HepG2 (cell line): Measurements from ENCODE around the gene DLG4. TPM values are rescaled to one million over a fixed set of nuclear protein-coding genes. Genes with fewer than 3 reads are reported as not detected.

Source experiments
- ATAC-seq: fragments of 200-7000 bp; cut with Tn5 transposase; 3 replicates; pipeline ENCODE4 v1.9.1; 2020; ENCODE audit warnings: mild to moderate bottlenecking, moderate library complexity
- BruUV-seq: library from RNA; stranded (reverse); fragments of 400-500 nt; replicated peaks from 2 replicates; lab custom pipeline; 2021; lab: Mats Ljungman, UMichigan
- CTCF ChIA-PET: fragments of 300-600 bp; formaldehyde crosslinking; extraction: SDS; loops from one replicate; lab custom pipeline; 2021; ENCODE audit warnings: low total read pairs, inconsistent platforms, low intra/inter-chr PET ratio; lab: Yijun Ruan, JAX
- POLR2A ChIA-PET: fragments of 350-600 bp; sonication (Branson Sonifier 250); formaldehyde crosslinking; loops from one replicate; lab custom pipeline; 2020; ENCODE audit warnings: antibody characterized with exemption, inconsistent platforms; lab: Yijun Ruan, JAX
- DNase-seq: peaks from one replicate; pipeline ENCODE4 v3.0.0-alpha.2; 2015; ENCODE audit warnings: low spot score
- FAIRE-seq: peaks from 3 replicates; lab custom pipeline; 2011; peaks lifted over from hg19 to GRCh38; lab: Jason Lieb, UNC
- H2AFZ ChIP-seq: one replicate; pipeline ENCODE4 v1.6.1; 2011; ENCODE audit warnings: low read length, inconsistent platforms
- H3K27ac ChIP-seq: fragments of 300-600 bp; 3 replicates; pipeline ENCODE4 v1.8.0; 2011; ENCODE audit warnings: mixed run types, mild to moderate bottlenecking, mixed read lengths, low read length, inconsistent platforms; ENCODE audit not compliant: insufficient read depth; ENCODE audit errors: extremely low read length
- H3K27me3 ChIP-seq, 2 experiments: fragments of 200-600 bp in 1 of 2; 2 replicates in 1 of 2; 3 replicates in 1 of 2; pipeline versions ENCODE4 v1.6.0 to v1.8.0; 2011; ENCODE audit warnings: low read length in 2 of 2, mild to moderate bottlenecking in 2 of 2, moderate library complexity in 2 of 2, inconsistent platforms in 1 of 2; ENCODE audit not compliant: insufficient read depth in 2 of 2, control insufficient read depth in 1 of 2
- H3K36me3 ChIP-seq, 2 experiments: fragments of 200-600 bp in 1 of 2; replicated peaks in 1 of 2; 2 replicates in 1 of 2; 3 replicates in 1 of 2; pipeline versions ENCODE4 v1.5.1 to v1.8.0; 2011; ENCODE audit warnings: low read length in 2 of 2, inconsistent platforms in 1 of 2; ENCODE audit not compliant: insufficient read depth in 2 of 2, control insufficient read depth in 1 of 2
- H3K4me1 ChIP-seq: 2 replicates; pipeline ENCODE4 v1.5.1; 2012; ENCODE audit warnings: low read length, inconsistent platforms; ENCODE audit not compliant: insufficient read depth
- H3K4me2 ChIP-seq: 2 replicates; pipeline ENCODE4 v1.6.0; 2011; ENCODE audit warnings: low read depth, low read length, inconsistent platforms
- H3K4me3 ChIP-seq, 3 experiments: fragments of 200-600 bp in 1 of 3; sonication (generic), shearing (Covaris generic) in 1 of 3; replicated peaks in 1 of 3; 2 replicates each; pipeline ENCODE4 v1.5.1; 2011 to 2016; ENCODE audit warnings: low read length in 3 of 3, inconsistent platforms in 2 of 3, low read depth in 2 of 3, mild to moderate bottlenecking in 2 of 3, control low read depth in 1 of 3, mixed read lengths in 1 of 3; ENCODE audit not compliant: insufficient read depth in 1 of 3
- H3K79me2 ChIP-seq: one replicate; pipeline ENCODE4 v1.6.1; 2011; ENCODE audit warnings: low read length, inconsistent platforms; ENCODE audit not compliant: insufficient read depth
- H3K9ac ChIP-seq: 2 replicates; pipeline ENCODE4 v1.6.0; 2011; ENCODE audit warnings: mild to moderate bottlenecking, low read depth, low read length, inconsistent platforms; ENCODE audit not compliant: insufficient read depth
- H3K9me3 ChIP-seq: 2 replicates; pipeline ENCODE4 v1.5.1; 2012; ENCODE audit warnings: mild to moderate bottlenecking, low read length
- H4K20me1 ChIP-seq: 2 replicates; pipeline ENCODE4 v1.6.0; 2011; ENCODE audit warnings: inconsistent platforms, mild to moderate bottlenecking, low read length, moderate library complexity; ENCODE audit not compliant: insufficient read depth
- E2F2 ChIP-seq: sonication (generic); formaldehyde crosslinking; IDR thresholded peaks from 2 replicates; pipeline ENCODE4 v1.4.0; 2020; ENCODE audit warnings: missing genetic modification reagents, borderline replicate concordance
- ETV5 ChIP-seq: IDR thresholded peaks from 2 replicates; pipeline ENCODE4 v1.6.1; 2018; ENCODE audit warnings: missing biosample characterization, missing genetic modification reagents, inconsistent platforms, borderline replicate concordance
- GABPB1 ChIP-seq: IDR thresholded peaks from 2 replicates; pipeline ENCODE4 v1.6.1; 2016; ENCODE audit warnings: mild to moderate bottlenecking, missing genetic modification reagents, moderate library complexity, missing compliant biosample characterization
- GZF1 ChIP-seq: sonication (generic); formaldehyde crosslinking; IDR thresholded peaks from 2 replicates; pipeline ENCODE4 v1.5.1; 2020; ENCODE audit warnings: mild to moderate bottlenecking, missing genetic modification reagents
- KLF12 ChIP-seq: sonication (generic); formaldehyde crosslinking; IDR thresholded peaks from 2 replicates; pipeline ENCODE4 v1.4.0; 2020; ENCODE audit warnings: missing genetic modification reagents, borderline replicate concordance
- PCBP1 ChIP-seq: fragments of 200-400 bp; formaldehyde crosslinking; IDR thresholded peaks from 2 replicates; pipeline ENCODE4 v1.6.1; 2017; ENCODE audit warnings: mild to moderate bottlenecking, low read depth, low read length, borderline replicate concordance
- RAD21 ChIP-seq: fragments of 450-650 bp; formaldehyde crosslinking; IDR thresholded peaks from 2 replicates; pipeline ENCODE4 v1.5.0; 2020; ENCODE audit warnings: mild to moderate bottlenecking
- RBM39 ChIP-seq: fragments of 200-400 bp; formaldehyde crosslinking; IDR thresholded peaks from one replicate; pipeline ENCODE4 v1.6.1; 2018; ENCODE audit warnings: antibody characterized with exemption, mild to moderate bottlenecking, low read depth, low read length; ENCODE audit not compliant: poor library complexity, severe bottlenecking
- SNRNP70 ChIP-seq: fragments of 200-400 bp; formaldehyde crosslinking; IDR thresholded peaks from 2 replicates; pipeline ENCODE4 v1.6.1; 2017; ENCODE audit warnings: mild to moderate bottlenecking, low read depth, low read length, moderate library complexity
- ZFP90 ChIP-seq: sonication (generic); formaldehyde crosslinking; IDR thresholded peaks from 2 replicates; pipeline ENCODE4 v1.8.0; 2022; ENCODE audit warnings: missing genetic modification reagents, mild to moderate bottlenecking, inconsistent platforms, borderline replicate concordance
- ZNF674 ChIP-seq: sonication (generic); formaldehyde crosslinking; IDR thresholded peaks from 2 replicates; pipeline ENCODE4 v1.5.0; 2020; ENCODE audit warnings: low read depth, mild to moderate bottlenecking, missing genetic modification reagents
- ZNF879 ChIP-seq: sonication (generic); formaldehyde crosslinking; IDR thresholded peaks from 2 replicates; pipeline ENCODE4 v1.8.1; 2023; ENCODE audit warnings: missing genetic modification reagents
- WGBS: methylation state at CpG from one replicate; pipeline ENCODE4 v1.1.6; 2017; ENCODE audit warnings: low lambda C conversion rate; 5-methylcytosine and 5-hydroxymethylcytosine counted together
- in situ Hi-C: cut with HindIII; loops from 2 replicates; pipeline ENCODE4 v1.10.0; 2017; ENCODE audit warnings: low pct_unique_long_range_greater_than_20kb; ENCODE audit not compliant: extremely low pct_ligation_motif_present
- intact Hi-C: fragments of 100-400 bp; cut with micrococcal nuclease; formaldehyde crosslinking; loops from one replicate; pipeline ENCODE4 v1.10.0; 2022; ENCODE audit not compliant: unreplicated experiment
- polyA plus RNA-seq, 8 experiments: library from polyadenylated mRNA; depleted of rRNA in 3 of 8; stranded (reverse) in 7 of 8; unstranded in 1 of 8; fragments of >200 nt; fragmentation: Illumina TruSeq in 4 of 8; extraction: Trizol in 4 of 8; gene quantifications; 2 replicates each; pipeline versions ENCODE4 v1.2.1 to v1.2.3, GENCODE V29; 2011 to 2016; ENCODE audit warnings: low read depth in 4 of 8, missing spikeins in 1 of 8, mixed read lengths in 1 of 8; ENCODE audit not compliant: insufficient read depth in 1 of 8
- total RNA-seq, 5 experiments: library from RNA; depleted of rRNA; stranded (reverse); fragments of >200 nt; fragmentation: Illumina TruSeq; extraction: Trizol; gene quantifications; 2 replicates each; pipeline ENCODE4 v1.2.3, GENCODE V29; 2016; ENCODE audit warnings: low read depth in 1 of 5
- TF ChIP-seq, protein P1 (sequence below): sonication (generic); formaldehyde crosslinking; IDR thresholded peaks from 2 replicates; pipeline ENCODE4 v1.4.0; 2020; ENCODE audit warnings: missing genetic modification reagents, borderline replicate concordance
- TF ChIP-seq, protein P2 (sequence below): sonication (generic); formaldehyde crosslinking; IDR thresholded peaks from 2 replicates; pipeline ENCODE4 v1.8.0; 2022; ENCODE audit warnings: missing genetic modification reagents, low read depth, mild to moderate bottlenecking, borderline replicate concordance
- TF ChIP-seq, protein P3 (sequence below): sonication (generic); formaldehyde crosslinking; IDR thresholded peaks from 2 replicates; pipeline ENCODE4 v1.8.1; 2023; ENCODE audit warnings: mild to moderate bottlenecking, moderate library complexity, missing genetic modification reagents

DLG4 gene
- total and polyA plus RNA-seq, 2 of the 13 experiments (the other 11 are each of a cell fraction or from before 2014, with no cell fraction given) = 0.71 to 4.3 TPM

DNA sequence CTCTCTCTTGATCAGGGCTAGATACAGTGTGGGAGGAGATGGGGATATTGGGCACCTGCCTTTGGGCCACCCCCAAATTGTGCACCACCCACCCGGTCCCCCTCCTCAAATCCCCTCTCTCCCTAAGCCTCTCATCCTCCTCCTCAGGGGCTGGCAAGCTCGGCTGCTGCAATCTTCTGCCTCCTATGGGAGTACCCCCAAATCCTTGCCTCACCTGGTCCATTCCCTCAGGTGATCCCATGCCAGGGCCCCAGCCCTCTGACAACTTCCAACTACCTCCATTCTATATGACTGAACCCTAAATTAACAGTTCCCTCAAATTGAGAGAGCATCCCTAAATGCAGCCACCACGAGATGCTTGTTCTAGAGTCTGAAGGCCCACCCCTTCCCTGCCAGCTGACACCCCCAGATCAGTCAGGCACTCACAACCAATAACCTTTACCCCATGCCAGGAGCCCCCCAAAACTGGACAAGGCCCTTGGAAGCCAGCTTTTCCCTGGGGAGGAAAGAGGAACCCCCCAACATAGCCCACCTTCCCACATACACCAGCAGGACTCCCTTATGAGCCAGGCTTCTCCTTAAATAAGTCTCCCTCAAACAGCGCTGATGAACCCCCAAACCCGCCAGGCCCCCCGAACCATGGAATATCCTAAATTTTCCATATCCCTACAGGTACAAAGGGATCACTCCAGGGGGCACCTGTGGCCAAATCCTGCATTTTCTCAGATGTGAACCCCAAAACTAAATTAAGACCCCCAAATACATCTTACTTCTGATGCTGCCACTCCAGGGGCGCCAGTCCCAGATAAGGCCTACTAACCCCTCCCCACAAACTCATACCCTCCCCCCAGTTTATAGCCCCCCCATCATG, 3.2 kb downstream of the DLG4 start:
- H3K9me3 ChIP-seq = no peaks in the 10 kb centered on the region
- peak overlapping the region in 1 of 3 experiments; percentile 24; a peak in 1 of 6 replicates for H3K4me3 ChIP-seq
- CTCF ChIA-PET = no interaction called here
- in situ Hi-C loops (loop anchor here (5.0 kb wide), 1 partner anchor 39 kb away; the partner anchor contains the start of gene ASGR1), intact Hi-C loops (no loop called here)
- no peak for ATAC-seq
- H4K20me1 ChIP-seq = peaks cover 10% of the 10 kb centered on the region; the same call in 1 of the 2 replicates
- H3K4me2 ChIP-seq = peak overlapping the region; percentile 68
- H3K36me3 ChIP-seq = peaks cover 0 to 6% of the 10 kb centered on the region in 2 experiments; a peak in 2 of 5 replicates
- peaks cover 67% of the 10 kb centered on the region for H3K4me1 ChIP-seq
- no peak overlapping the region for H3K27ac ChIP-seq
- POLR2A ChIA-PET = interaction anchor here (1.0 to 2.9 kb wide), 3 partner anchors 38 to 83 kb away, joined by 3 to 35 read pairs (median 3); partner anchors contain the start of gene ASGR1
- H3K9ac ChIP-seq = no peak overlapping the region
- no TSS peak for BruUV-seq
- H3K27me3 ChIP-seq = peaks cover 0 to 4% of the 10 kb centered on the region in 2 experiments; a peak in 2 of 5 replicates
- no peak for DNase-seq
- no peak for FAIRE-seq
- WGBS = 20% methylated on average over 7 of the region's 7 CpGs
- no peak overlapping the region for H2AFZ ChIP-seq
- peaks cover 13% of the 10 kb centered on the region for H3K79me2 ChIP-seq
- TF ChIP-seq ZNF879 (CRISPR knock-in tag) (no peak), SNRNP70 (no peak), RAD21 (CRISPR knock-in tag) (no peak), ETV5 (no peak), E2F2 (no peak), ZNF674 (CRISPR knock-in tag) (no peak), RBM39 (no peak), GZF1 (CRISPR knock-in tag) (no peak), PCBP1 (no peak), GABPB1 (CRISPR knock-in tag) (no peak), KLF12 (CRISPR knock-in tag) (no peak), ZFP90 (CRISPR knock-in tag) (no peak)
- TF ChIP-seq, protein P1, sequence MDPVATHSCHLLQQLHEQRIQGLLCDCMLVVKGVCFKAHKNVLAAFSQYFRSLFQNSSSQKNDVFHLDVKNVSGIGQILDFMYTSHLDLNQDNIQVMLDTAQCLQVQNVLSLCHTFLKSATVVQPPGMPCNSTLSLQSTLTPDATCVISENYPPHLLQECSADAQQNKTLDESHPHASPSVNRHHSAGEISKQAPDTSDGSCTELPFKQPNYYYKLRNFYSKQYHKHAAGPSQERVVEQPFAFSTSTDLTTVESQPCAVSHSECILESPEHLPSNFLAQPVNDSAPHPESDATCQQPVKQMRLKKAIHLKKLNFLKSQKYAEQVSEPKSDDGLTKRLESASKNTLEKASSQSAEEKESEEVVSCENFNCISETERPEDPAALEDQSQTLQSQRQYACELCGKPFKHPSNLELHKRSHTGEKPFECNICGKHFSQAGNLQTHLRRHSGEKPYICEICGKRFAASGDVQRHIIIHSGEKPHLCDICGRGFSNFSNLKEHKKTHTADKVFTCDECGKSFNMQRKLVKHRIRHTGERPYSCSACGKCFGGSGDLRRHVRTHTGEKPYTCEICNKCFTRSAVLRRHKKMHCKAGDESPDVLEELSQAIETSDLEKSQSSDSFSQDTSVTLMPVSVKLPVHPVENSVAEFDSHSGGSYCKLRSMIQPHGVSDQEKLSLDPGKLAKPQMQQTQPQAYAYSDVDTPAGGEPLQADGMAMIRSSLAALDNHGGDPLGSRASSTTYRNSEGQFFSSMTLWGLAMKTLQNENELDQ (CRISPR knock-in tag) = no peak
- TF ChIP-seq, protein P2, sequence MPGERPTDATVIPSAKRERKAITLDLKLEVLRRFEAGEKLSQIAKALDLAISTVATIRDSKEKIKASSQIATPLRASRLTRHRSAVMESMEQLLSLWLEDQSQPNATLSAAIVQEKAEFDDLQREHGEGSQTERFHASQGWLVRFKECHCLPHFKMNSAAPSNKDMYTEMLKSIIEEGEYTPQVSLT = no peak
- TF ChIP-seq, protein P3, sequence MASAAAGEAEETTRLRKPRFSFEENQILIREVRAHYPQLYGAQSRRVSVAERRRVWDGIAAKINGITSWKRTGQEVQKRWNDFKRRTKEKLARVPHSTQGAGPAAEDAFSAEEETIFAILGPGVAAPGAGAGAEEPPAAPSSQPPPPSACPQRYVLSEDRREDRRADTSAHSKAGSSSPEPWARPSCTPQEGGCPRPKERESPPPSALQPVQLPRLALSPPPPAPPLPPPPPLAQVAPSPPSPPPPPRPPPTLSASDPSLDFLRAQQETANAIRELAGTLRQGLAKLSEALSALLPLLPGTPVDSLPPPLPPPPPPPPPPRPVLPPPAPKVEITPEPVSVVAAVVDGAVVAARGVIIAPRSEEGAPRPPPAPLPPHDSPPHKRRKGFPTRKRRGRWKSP (CRISPR knock-in tag) = no peak
